SK-N-SH (cell line): ENCODE measurements around the gene ST6GALNAC3.

ENCODE experiments used
- CHD2 ChIP-seq: fragments of 150-350 bp; IDR thresholded peaks from 2 replicates; pipeline ENCODE4 v1.6.1; 2018; ENCODE audit warnings: low read length; ENCODE audit not compliant: partially characterized antibody
- EP300 ChIP-seq, 2 experiments: IDR thresholded peaks; 2 replicates each; pipeline versions ENCODE4 v1.4.0 to v1.6.1; 2012; ENCODE audit warnings: borderline replicate concordance in 1 of 2, low read depth in 1 of 2, low read length in 1 of 2
- EZH2phosphoT487 ChIP-seq: fragments of 200-600 bp; sonication (generic); IDR thresholded peaks from 2 replicates; pipeline ENCODE4 v1.6.1; 2017; ENCODE audit warnings: low read depth, mixed run types, mild to moderate bottlenecking, antibody characterized with exemption, moderate library complexity, borderline replicate concordance
- JUND ChIP-seq: IDR thresholded peaks from 2 replicates; pipeline ENCODE4 v1.4.0; 2012
- POLR2AphosphoS5 ChIP-seq: IDR thresholded peaks from 2 replicates; pipeline ENCODE4 v1.6.1; 2012; ENCODE audit warnings: low read depth, low read length
- RXRA ChIP-seq: IDR thresholded peaks from 2 replicates; pipeline ENCODE4 v1.4.0; 2012; ENCODE audit warnings: low read depth, mild to moderate bottlenecking, borderline replicate concordance
- SIN3A ChIP-seq: IDR thresholded peaks from 2 replicates; pipeline ENCODE4 v1.6.1; 2012; ENCODE audit warnings: low read depth, mild to moderate bottlenecking, low read length, moderate library complexity, borderline replicate concordance
- TEAD4 ChIP-seq: IDR thresholded peaks from 2 replicates; pipeline ENCODE4 v1.4.0; 2012; ENCODE audit warnings: mild to moderate bottlenecking, borderline replicate concordance; ENCODE audit not compliant: insufficient read depth
- YY1 ChIP-seq: IDR thresholded peaks from 2 replicates; pipeline ENCODE4 v1.4.0; 2012; ENCODE audit warnings: low read depth, mild to moderate bottlenecking
- TF ChIP-seq, protein P1 (sequence below): fragments of 200-600 bp; sonication (generic); IDR thresholded peaks from 2 replicates; pipeline ENCODE4 v1.6.1; 2017; ENCODE audit warnings: antibody characterized with exemption, mild to moderate bottlenecking, moderate library complexity
- TF ChIP-seq, protein P2 (sequence below): IDR thresholded peaks from 2 replicates; pipeline ENCODE4 v1.4.0; 2012; ENCODE audit warnings: low read depth

DNA sequence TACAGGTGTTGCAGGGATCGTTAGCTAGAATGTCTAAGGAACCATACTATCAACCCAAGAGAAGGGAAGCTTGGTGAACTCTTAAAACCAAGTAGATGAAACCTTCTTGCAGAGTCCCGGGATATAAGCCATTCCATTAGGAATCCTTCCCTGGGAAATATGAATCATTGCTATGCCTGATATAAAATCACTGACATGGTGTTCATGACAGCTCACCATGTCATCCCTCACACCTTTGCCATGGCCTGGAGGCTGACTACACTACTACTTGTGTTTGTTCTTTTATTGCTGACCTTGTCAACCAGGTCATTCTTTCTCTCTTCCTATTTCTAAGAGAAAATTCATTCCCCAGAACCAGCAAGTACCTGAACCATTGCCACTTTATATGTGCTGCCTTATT is 12.1 kb downstream of the ST6GALNAC3 start:
- TF ChIP-seq JUND (no peak), CHD2 (no peak), TEAD4 (no peak), POLR2AphosphoS5 (no peak), RXRA (no peak), YY1 (no peak), EP300 (IDR thresholded peaks at IDR 0.05; ENCODE audit: borderline replicate concordance in 1 of 2, low read depth in 1 of 2, low read length in 1 of 2) (no peak), EZH2phosphoT487 (no peak), SIN3A (no peak)
- TF ChIP-seq, protein P1, sequence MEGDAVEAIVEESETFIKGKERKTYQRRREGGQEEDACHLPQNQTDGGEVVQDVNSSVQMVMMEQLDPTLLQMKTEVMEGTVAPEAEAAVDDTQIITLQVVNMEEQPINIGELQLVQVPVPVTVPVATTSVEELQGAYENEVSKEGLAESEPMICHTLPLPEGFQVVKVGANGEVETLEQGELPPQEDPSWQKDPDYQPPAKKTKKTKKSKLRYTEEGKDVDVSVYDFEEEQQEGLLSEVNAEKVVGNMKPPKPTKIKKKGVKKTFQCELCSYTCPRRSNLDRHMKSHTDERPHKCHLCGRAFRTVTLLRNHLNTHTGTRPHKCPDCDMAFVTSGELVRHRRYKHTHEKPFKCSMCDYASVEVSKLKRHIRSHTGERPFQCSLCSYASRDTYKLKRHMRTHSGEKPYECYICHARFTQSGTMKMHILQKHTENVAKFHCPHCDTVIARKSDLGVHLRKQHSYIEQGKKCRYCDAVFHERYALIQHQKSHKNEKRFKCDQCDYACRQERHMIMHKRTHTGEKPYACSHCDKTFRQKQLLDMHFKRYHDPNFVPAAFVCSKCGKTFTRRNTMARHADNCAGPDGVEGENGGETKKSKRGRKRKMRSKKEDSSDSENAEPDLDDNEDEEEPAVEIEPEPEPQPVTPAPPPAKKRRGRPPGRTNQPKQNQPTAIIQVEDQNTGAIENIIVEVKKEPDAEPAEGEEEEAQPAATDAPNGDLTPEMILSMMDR, result no peak
- TF ChIP-seq, protein P2, sequence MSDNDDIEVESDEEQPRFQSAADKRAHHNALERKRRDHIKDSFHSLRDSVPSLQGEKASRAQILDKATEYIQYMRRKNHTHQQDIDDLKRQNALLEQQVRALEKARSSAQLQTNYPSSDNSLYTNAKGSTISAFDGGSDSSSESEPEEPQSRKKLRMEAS, result no peak
